Keratinocyte (primary cell): ENCODE data around the gene FAM8A1.

Experiments
- EZH2 ChIP-seq: IDR thresholded peaks from one replicate; pipeline ENCODE4 v1.6.1; 2012; ENCODE audit warnings: inconsistent platforms, mild to moderate bottlenecking, low read length, moderate library complexity
- TF ChIP-seq, protein P1 (sequence below), 3 experiments: IDR thresholded peaks in 1 of 3; conservative IDR thresholded peaks in 1 of 3; optimal IDR thresholded peaks in 1 of 3; 2 replicates in 2 of 3; 3 replicates in 1 of 3; pipeline versions ENCODE3 to v1.5.1; 2011; ENCODE audit warnings: low read length in 3 of 3, mild to moderate bottlenecking in 3 of 3, moderate library complexity in 2 of 3, control low read depth in 1 of 3, inconsistent platforms in 1 of 3; ENCODE audit not compliant: insufficient read depth in 2 of 3; ENCODE audit errors: extremely low read depth in 1 of 3

- TF ChIP-seq, protein P1, sequence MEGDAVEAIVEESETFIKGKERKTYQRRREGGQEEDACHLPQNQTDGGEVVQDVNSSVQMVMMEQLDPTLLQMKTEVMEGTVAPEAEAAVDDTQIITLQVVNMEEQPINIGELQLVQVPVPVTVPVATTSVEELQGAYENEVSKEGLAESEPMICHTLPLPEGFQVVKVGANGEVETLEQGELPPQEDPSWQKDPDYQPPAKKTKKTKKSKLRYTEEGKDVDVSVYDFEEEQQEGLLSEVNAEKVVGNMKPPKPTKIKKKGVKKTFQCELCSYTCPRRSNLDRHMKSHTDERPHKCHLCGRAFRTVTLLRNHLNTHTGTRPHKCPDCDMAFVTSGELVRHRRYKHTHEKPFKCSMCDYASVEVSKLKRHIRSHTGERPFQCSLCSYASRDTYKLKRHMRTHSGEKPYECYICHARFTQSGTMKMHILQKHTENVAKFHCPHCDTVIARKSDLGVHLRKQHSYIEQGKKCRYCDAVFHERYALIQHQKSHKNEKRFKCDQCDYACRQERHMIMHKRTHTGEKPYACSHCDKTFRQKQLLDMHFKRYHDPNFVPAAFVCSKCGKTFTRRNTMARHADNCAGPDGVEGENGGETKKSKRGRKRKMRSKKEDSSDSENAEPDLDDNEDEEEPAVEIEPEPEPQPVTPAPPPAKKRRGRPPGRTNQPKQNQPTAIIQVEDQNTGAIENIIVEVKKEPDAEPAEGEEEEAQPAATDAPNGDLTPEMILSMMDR (optimal IDR thresholded peaks at IDR 0.05 in 1 of 3, IDR thresholded peaks at IDR 0.05 in 1 of 3, conservative IDR thresholded peaks at IDR 0.05 in 1 of 3; ENCODE audit: extremely low read depth in 1 of 3, insufficient read depth in 2 of 3, low read length in 3 of 3): no peak
- TF ChIP-seq EZH2: no peak
Observed at GRCh38 chr6:17648745-17649144, 48.6 kb downstream of the FAM8A1 start.
